ENCODE results near the gene AFAP1L1. TPM values are rescaled to one million over a fixed set of nuclear protein-coding genes. Genes with fewer than 3 reads are reported as not detected.

AFAP1L1 gene
- polyA plus RNA-seq, 1 experiment: 1.3 TPM

DNA sequence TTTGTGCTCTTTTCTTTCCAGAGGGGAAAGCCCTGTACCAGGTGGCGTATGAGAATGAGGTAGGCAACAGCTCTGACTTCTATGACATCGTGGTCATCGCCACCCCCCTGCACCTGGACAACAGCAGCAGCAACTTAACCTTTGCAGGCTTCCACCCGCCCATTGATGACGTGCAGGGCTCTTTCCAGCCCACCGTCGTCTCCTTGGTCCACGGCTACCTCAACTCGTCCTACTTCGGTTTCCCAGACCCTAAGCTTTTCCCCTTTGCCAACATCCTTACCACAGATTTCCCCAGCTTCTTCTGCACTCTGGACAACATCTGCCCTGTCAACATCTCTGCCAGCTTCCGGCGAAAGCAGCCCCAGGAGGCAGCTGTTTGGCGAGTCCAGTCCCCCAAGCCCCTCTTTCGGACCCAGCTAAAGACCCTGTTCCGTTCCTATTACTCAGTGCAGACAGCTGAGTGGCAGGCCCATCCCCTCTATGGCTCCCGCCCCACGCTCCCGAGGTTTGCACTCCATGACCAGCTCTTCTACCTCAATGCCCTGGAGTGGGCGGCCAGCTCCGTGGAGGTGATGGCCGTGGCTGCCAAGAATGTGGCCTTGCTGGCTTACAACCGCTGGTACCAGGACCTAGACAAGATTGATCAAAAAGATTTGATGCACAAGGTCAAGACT is 96.5 kb downstream of the AFAP1L1 start:
- DNase-seq (ENCODE audit: low read depth): no peak
- ChIA-PET CTCF (interaction anchor here (0.7 to 17.0 kb wide), 33 partner anchors 8 to 459 kb away, joined by 3 to 289 read pairs (median 8); partner anchors contain the start of genes ARHGEF37, GRPEL2, IL17B and PCYOX1L), POLR2A (no interaction called here)
- H3K36me3 ChIP-seq (ENCODE audit: control insufficient read depth, insufficient read depth, low read length): no peaks in the 10 kb centered on the region; the same call in 1 of the 2 replicates
- TF ChIP-seq, protein P1, sequence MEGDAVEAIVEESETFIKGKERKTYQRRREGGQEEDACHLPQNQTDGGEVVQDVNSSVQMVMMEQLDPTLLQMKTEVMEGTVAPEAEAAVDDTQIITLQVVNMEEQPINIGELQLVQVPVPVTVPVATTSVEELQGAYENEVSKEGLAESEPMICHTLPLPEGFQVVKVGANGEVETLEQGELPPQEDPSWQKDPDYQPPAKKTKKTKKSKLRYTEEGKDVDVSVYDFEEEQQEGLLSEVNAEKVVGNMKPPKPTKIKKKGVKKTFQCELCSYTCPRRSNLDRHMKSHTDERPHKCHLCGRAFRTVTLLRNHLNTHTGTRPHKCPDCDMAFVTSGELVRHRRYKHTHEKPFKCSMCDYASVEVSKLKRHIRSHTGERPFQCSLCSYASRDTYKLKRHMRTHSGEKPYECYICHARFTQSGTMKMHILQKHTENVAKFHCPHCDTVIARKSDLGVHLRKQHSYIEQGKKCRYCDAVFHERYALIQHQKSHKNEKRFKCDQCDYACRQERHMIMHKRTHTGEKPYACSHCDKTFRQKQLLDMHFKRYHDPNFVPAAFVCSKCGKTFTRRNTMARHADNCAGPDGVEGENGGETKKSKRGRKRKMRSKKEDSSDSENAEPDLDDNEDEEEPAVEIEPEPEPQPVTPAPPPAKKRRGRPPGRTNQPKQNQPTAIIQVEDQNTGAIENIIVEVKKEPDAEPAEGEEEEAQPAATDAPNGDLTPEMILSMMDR (IDR thresholded peaks at IDR 0.05; ENCODE audit: insufficient read depth, low read depth, low read length): no peak
- H3K4me3 ChIP-seq (ENCODE audit: low read depth, low read length): no peak overlapping the region
- H3K27me3 ChIP-seq (ENCODE audit: control insufficient read depth, insufficient read depth, low read length): no peaks in the 10 kb centered on the region

DNA sequence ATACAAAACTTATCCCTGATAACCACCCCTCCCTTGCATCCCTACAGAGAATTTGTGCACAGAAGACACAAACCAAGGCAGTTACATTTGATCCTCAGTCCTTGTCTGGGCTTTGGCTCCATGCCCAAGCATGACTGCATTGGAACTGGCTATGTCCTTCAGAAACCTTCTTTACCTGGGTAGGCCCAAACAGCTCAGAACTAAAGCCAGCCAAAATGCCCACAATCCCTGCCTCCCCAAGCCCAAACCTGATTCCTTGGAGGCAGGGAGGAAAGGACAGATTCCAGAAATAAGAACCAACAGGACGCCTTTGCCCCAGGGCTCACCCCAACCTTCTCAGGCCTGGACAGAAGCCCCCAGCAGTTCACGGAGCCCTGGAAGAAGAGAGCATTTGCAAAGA is 99.2 kb downstream of the AFAP1L1 start:
- Histone ChIP-seq H3K36me3 (ENCODE audit: control insufficient read depth, insufficient read depth, low read length) (no peaks in the 10 kb centered on the region; the same call in 1 of the 2 replicates), H3K27me3 (ENCODE audit: control insufficient read depth, insufficient read depth, low read length) (no peaks in the 10 kb centered on the region), H3K4me3 (ENCODE audit: low read depth, low read length) (no peak overlapping the region)
- TF ChIP-seq, protein P1 (IDR thresholded peaks at IDR 0.05; ENCODE audit: insufficient read depth, low read depth, low read length): no peak
- ChIA-PET CTCF (interaction anchor here (1.0 to 17.0 kb wide), 13 partner anchors 9 to 199 kb away, joined by 3 to 289 read pairs (median 10); partner anchors contain the start of gene PCYOX1L), POLR2A (no interaction called here)
- no peak for DNase-seq (ENCODE audit: low read depth)

DNA sequence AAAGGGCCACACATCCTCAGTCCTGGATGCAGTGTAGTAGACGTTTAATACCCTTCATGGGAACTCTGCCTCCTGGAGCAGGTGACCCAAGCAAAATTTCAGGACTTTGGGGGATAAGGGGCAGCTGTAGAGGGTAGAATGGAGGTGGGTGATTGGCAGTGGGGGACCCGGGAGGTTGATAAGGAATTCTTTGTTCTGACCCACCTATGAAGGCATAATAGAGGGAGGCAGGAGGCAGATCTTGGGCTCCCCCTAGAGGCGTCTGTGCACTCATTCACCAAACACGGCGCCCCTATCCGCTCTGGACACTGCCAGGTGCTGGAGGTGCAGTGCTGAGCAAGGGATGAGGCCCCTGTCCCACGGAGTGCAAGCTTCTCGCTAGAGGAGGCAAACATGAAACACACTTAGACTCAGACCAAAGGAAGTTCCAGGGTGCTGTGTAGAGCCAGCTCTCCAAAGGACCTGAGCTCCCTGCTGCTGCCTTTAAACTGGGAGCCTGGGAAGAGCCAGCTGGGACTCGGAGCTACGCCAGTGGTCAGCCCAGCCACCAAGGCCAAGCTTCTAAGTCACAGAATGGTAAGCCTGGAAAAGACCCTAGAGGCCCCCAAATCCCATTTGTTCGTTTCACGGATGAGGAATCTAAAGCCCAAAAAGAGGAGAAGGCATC is 99.8 kb downstream of the AFAP1L1 start:
- H3K36me3 ChIP-seq (ENCODE audit: control insufficient read depth, insufficient read depth, low read length): no peaks in the 10 kb centered on the region; the same call in 1 of the 2 replicates
- ChIA-PET POLR2A (no interaction called here), CTCF (interaction anchor here (0.6 to 17.0 kb wide), 35 partner anchors 8 to 1859 kb away, joined by 3 to 289 read pairs (median 5); partner anchors contain the start of genes GRPEL2 and PCYOX1L)
- TF ChIP-seq, protein P1 (IDR thresholded peaks at IDR 0.05; ENCODE audit: insufficient read depth, low read depth, low read length): peak; percentile 88
- no peak overlapping the region for H3K4me3 ChIP-seq (ENCODE audit: low read depth, low read length)
- no peak for DNase-seq (ENCODE audit: low read depth)
- no peaks in the 10 kb centered on the region for H3K27me3 ChIP-seq (ENCODE audit: control insufficient read depth, insufficient read depth, low read length)

DNA sequence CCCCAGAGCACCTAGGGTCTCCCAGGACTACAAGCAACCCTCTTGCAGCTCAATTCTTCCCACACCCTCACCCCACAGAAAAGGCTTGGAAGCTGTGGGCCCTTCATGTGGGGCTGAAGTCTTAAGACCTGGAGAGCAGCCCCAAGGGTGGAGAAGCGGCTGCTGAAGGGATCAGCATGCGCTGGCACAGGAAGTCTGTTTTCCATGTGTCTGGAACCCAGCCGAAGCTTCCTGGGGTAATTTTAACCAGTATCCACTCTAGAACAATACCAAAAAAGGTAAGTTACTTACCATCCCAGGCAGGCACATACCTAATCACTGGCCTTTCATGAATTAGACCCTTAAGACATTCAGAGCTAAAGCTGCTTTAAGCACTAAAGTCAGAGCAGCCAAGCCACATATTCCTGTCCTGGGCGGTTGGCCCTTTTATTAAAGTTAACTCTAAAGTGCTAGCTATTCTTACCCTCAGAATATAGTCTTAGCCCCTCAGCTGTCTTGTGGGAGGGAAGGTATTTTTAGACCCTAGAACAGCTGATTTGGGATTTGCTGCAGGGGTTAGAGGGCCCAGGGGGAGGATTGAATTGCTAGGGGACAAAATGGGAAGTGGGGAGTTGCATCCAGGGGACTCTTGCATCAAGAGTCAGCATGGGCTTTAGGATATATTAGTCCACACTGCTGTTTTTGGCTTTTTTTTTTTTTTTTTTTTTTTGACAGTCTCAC is 100.6 kb downstream of the AFAP1L1 start:
- POLR2A ChIA-PET: interaction anchor here (0.5 kb wide), 1 partner anchor 189 kb away, joined by 4 read pairs; no protein-coding TSS in a partner anchor
- no peak overlapping the region for H3K4me3 ChIP-seq (ENCODE audit: low read depth, low read length)

More for the DNA sequence above, 100.6 kb downstream of the AFAP1L1 start:
- H3K36me3 ChIP-seq (ENCODE audit: control insufficient read depth, insufficient read depth, low read length): no peaks in the 10 kb centered on the region; the same call in 1 of the 2 replicates
- CTCF ChIA-PET: interaction anchor here (0.7 to 17.0 kb wide), 35 partner anchors 7 to 246 kb away, joined by 3 to 289 read pairs (median 5); partner anchors contain the start of genes GRPEL2 and PCYOX1L
- H3K27me3 ChIP-seq (ENCODE audit: control insufficient read depth, insufficient read depth, low read length): no peaks in the 10 kb centered on the region
- DNase-seq (ENCODE audit: low read depth): no peak
- TF ChIP-seq, protein P1 (IDR thresholded peaks at IDR 0.05; ENCODE audit: insufficient read depth, low read depth, low read length): no peak
